ENCODE results near the gene AKNAD1.

AKNAD1 gene

GRCh38 chr1:108780937-108781574 is 75.8 kb downstream of the AKNAD1 start:
- no peak for DNase-seq (ENCODE audit: low read depth)

- no peak for DNase-seq (ENCODE audit: low read depth)
These were observed 77.4 kb downstream of the AKNAD1 start for GRCh38 chr1:108779455-108779854.

- no peak for DNase-seq (ENCODE audit: low read depth)
These were observed 79.1 kb downstream of the AKNAD1 start for GRCh38 chr1:108777839-108778238.

GRCh38 chr1:108767708-108768107 is 89.2 kb downstream of the AKNAD1 start:
- DNase-seq (ENCODE audit: low read depth) = no peak

GRCh38 chr1:108767115-108767514 is 89.8 kb downstream of the AKNAD1 start:
- DNase-seq (ENCODE audit: low read depth) = no peak

Measured in activated T-helper 1 cell treated with Interleukin-2 at 50 U/mL for 16 hours (primary cell).